HepG2 (cell line): Measurements from ENCODE around the gene C5orf24. TPM values are rescaled to one million over a fixed set of nuclear protein-coding genes. Genes with fewer than 3 reads are reported as not detected.

Experiments used
- CBFB ChIP-seq: sonication (generic); formaldehyde crosslinking; IDR thresholded peaks from 2 replicates; pipeline ENCODE4 v1.4.0; 2020; ENCODE audit warnings: missing genetic modification reagents
- CCDC6 ChIP-seq: sonication (generic); formaldehyde crosslinking; IDR thresholded peaks from 2 replicates; pipeline ENCODE4 v1.8.1; 2022; ENCODE audit warnings: mild to moderate bottlenecking, missing genetic modification reagents, moderate library complexity
- CENPX ChIP-seq: sonication (generic); formaldehyde crosslinking; IDR thresholded peaks from 2 replicates; pipeline ENCODE4 v1.9.0; 2021; ENCODE audit warnings: mild to moderate bottlenecking, missing genetic modification reagents, moderate library complexity
- CHCHD3 ChIP-seq: sonication (generic); formaldehyde crosslinking; IDR thresholded peaks from 2 replicates; pipeline ENCODE4 v1.8.0; 2022; ENCODE audit warnings: mild to moderate bottlenecking, missing genetic modification reagents, moderate library complexity
- CREB3 ChIP-seq: sonication (generic); formaldehyde crosslinking; IDR thresholded peaks from 2 replicates; pipeline ENCODE4 v1.5.0; 2020; ENCODE audit warnings: missing genetic modification reagents
- HOXA9 ChIP-seq: sonication (generic); formaldehyde crosslinking; IDR thresholded peaks from 2 replicates; pipeline ENCODE4 v1.8.1; 2022; ENCODE audit warnings: missing genetic modification reagents, mild to moderate bottlenecking, moderate library complexity, borderline replicate concordance
- KDM5A ChIP-seq: fragments of 200-600 bp; sonication (generic); IDR thresholded peaks from 2 replicates; pipeline ENCODE4 v1.7.0; 2018; ENCODE audit warnings: antibody characterized with exemption, mild to moderate bottlenecking, low read length, borderline replicate concordance
- MAF1 ChIP-seq: sonication (generic); formaldehyde crosslinking; IDR thresholded peaks from 2 replicates; pipeline ENCODE4 v1.5.0; 2020; ENCODE audit warnings: missing genetic modification reagents, borderline replicate concordance
- MTA3 ChIP-seq: sonication (generic); formaldehyde crosslinking; IDR thresholded peaks from 2 replicates; pipeline ENCODE4 v1.4.0; 2020; ENCODE audit warnings: missing genetic modification reagents
- NCOA2 ChIP-seq: sonication (generic); formaldehyde crosslinking; IDR thresholded peaks from 2 replicates; pipeline ENCODE4 v1.8.0; 2022; ENCODE audit warnings: inconsistent platforms
- NCOA5 ChIP-seq: sonication (generic); formaldehyde crosslinking; IDR thresholded peaks from 2 replicates; pipeline ENCODE4 v1.4.0; 2020; ENCODE audit warnings: missing genetic modification reagents
- PRDM4 ChIP-seq: sonication (generic); formaldehyde crosslinking; IDR thresholded peaks from 2 replicates; pipeline ENCODE4 v1.9.0; 2021; ENCODE audit warnings: missing genetic modification reagents, borderline replicate concordance
- RXRB ChIP-seq: IDR thresholded peaks from 2 replicates; pipeline ENCODE4 v1.6.1; 2016; ENCODE audit warnings: borderline replicate concordance, missing genetic modification reagents, missing compliant biosample characterization
- SOX5 ChIP-seq: IDR thresholded peaks from 2 replicates; pipeline ENCODE4 v1.6.1; 2016; ENCODE audit warnings: borderline replicate concordance
- ZGPAT ChIP-seq: IDR thresholded peaks from 2 replicates; pipeline ENCODE4 v1.6.1; 2016; ENCODE audit warnings: mild to moderate bottlenecking
- ZNF121 ChIP-seq: sonication (generic); formaldehyde crosslinking; IDR thresholded peaks from 2 replicates; pipeline ENCODE4 v1.5.0; 2020; ENCODE audit warnings: mild to moderate bottlenecking, missing genetic modification reagents
- ZNF281 ChIP-seq: sonication (generic); formaldehyde crosslinking; IDR thresholded peaks from 2 replicates; pipeline ENCODE4 v1.4.0; 2020; ENCODE audit warnings: missing genetic modification reagents, borderline replicate concordance
- ZNF547 ChIP-seq: sonication (generic); formaldehyde crosslinking; IDR thresholded peaks from 2 replicates; pipeline ENCODE4 v1.5.1; 2020; ENCODE audit warnings: mild to moderate bottlenecking, missing genetic modification reagents
- ZNF569 ChIP-seq: sonication (generic); formaldehyde crosslinking; IDR thresholded peaks from 2 replicates; pipeline ENCODE4 v1.5.0; 2020; ENCODE audit warnings: mild to moderate bottlenecking, missing genetic modification reagents, moderate library complexity, borderline replicate concordance
- polyA plus RNA-seq, 8 experiments: library from polyadenylated mRNA; depleted of rRNA in 3 of 8; stranded (reverse) in 7 of 8; unstranded in 1 of 8; fragments of >200 nt; fragmentation: Illumina TruSeq in 4 of 8; extraction: Trizol in 4 of 8; gene quantifications; 2 replicates each; pipeline versions ENCODE4 v1.2.1 to v1.2.3, GENCODE V29; 2011 to 2016; ENCODE audit warnings: low read depth in 4 of 8, missing spikeins in 1 of 8, mixed read lengths in 1 of 8; ENCODE audit not compliant: insufficient read depth in 1 of 8
- total RNA-seq, 5 experiments: library from RNA; depleted of rRNA; stranded (reverse); fragments of >200 nt; fragmentation: Illumina TruSeq; extraction: Trizol; gene quantifications; 2 replicates each; pipeline ENCODE4 v1.2.3, GENCODE V29; 2016; ENCODE audit warnings: low read depth in 1 of 5

Gene C5orf24
- total and polyA plus RNA-seq, 2 of the 13 experiments (the other 11 are each of a cell fraction or from before 2014, with no cell fraction given): 34.6 to 41.5 TPM

- peak; percentile 12; the same call in 1 of the 2 replicates for TF ChIP-seq ZNF281 (CRISPR knock-in tag)
- no peak for TF ChIP-seq MTA3 (CRISPR knock-in tag)
- TF ChIP-seq PRDM4: no peak
- TF ChIP-seq RXRB (CRISPR knock-in tag): peak; percentile 52; the same call in 1 of the 2 replicates
- TF ChIP-seq CREB3 (CRISPR knock-in tag): peak; percentile 90; the same call in 1 of the 2 replicates
- TF ChIP-seq HOXA9 (CRISPR knock-in tag): peak; percentile 67
- TF ChIP-seq ZNF121 (CRISPR knock-in tag): no peak; the same call in 1 of the 2 replicates
- peak; percentile 93 for TF ChIP-seq ZNF547 (CRISPR knock-in tag)
- 0 out of 2 replicates have a peak, but pooled peaks have one; percentile 86 for TF ChIP-seq CHCHD3 (CRISPR knock-in tag)
- TF ChIP-seq CCDC6 (CRISPR knock-in tag): peak; percentile 89
- TF ChIP-seq CENPX: no peak
- TF ChIP-seq KDM5A: 0 out of 2 replicates have a peak, but pooled peaks have one; percentile 40
- no peak for TF ChIP-seq ZNF569 (CRISPR knock-in tag)
- TF ChIP-seq NCOA2: peak; percentile 20; the same call in 1 of the 2 replicates
- 0 out of 2 replicates have a peak, but pooled peaks have one; percentile 48 for TF ChIP-seq MAF1 (CRISPR knock-in tag)
- TF ChIP-seq NCOA5 (CRISPR knock-in tag): no peak
- TF ChIP-seq CBFB (CRISPR knock-in tag): peak; percentile 82; the same call in 1 of the 2 replicates
- TF ChIP-seq SOX5 (CRISPR knock-in tag): peak; percentile 36; the same call in 1 of the 2 replicates
- peak; percentile 91 for TF ChIP-seq ZGPAT
Measured at GRCh38 chr5:134845852-134846640, at the start of gene C5orf24 (continued).
